GM12878 (cell line): ENCODE results near the gene SAGE1.

Experiments used
- POLR2A ChIP-seq: IDR thresholded peaks from 2 replicates; pipeline ENCODE4 v1.6.1; 2011; ENCODE audit warnings: low read depth, mild to moderate bottlenecking, low read length
- RAD51 ChIP-seq: fragments of 450-650 bp; IDR thresholded peaks from 2 replicates; pipeline ENCODE4 v1.6.1; 2016; ENCODE audit warnings: moderate library complexity, mild to moderate bottlenecking, inconsistent platforms
- RELA ChIP-seq: fragments of 450-650 bp; IDR thresholded peaks from 2 replicates; pipeline ENCODE4 v1.8.0; 2014; ENCODE audit warnings: borderline replicate concordance; ENCODE audit not compliant: partially characterized antibody
- SUZ12 ChIP-seq: fragments of 200-600 bp; sonication (generic); IDR thresholded peaks from one replicate; pipeline ENCODE4 v1.6.1; 2018; ENCODE audit warnings: antibody characterized with exemption, mild to moderate bottlenecking; ENCODE audit not compliant: unreplicated experiment
- ZBED1 ChIP-seq: IDR thresholded peaks from 2 replicates; pipeline ENCODE4 v1.6.1; 2016; ENCODE audit warnings: borderline replicate concordance
- TF ChIP-seq, protein P1 (sequence below), 3 experiments: IDR thresholded peaks in 2 of 3; conservative IDR thresholded peaks in 1 of 3; 2 replicates each; pipeline ENCODE4 v1.5.1; 2011; ENCODE audit warnings: low read depth in 3 of 3, low read length in 3 of 3, mild to moderate bottlenecking in 3 of 3, control low read depth in 2 of 3, moderate library complexity in 2 of 3, inconsistent platforms in 1 of 3, mixed read lengths in 1 of 3; ENCODE audit not compliant: control insufficient read depth in 2 of 3, insufficient read depth in 1 of 3; ENCODE audit errors: extremely low read depth in 1 of 3
- TF ChIP-seq, protein P2 (sequence below): IDR thresholded peaks from 2 replicates; pipeline ENCODE4 v1.6.1; 2012; ENCODE audit warnings: mild to moderate bottlenecking, low read depth, low read length
- TF ChIP-seq, protein P3 (sequence below): IDR thresholded peaks from 2 replicates; pipeline ENCODE4 v1.6.1; 2011; ENCODE audit warnings: borderline replicate concordance, low read depth, mild to moderate bottlenecking, moderate library complexity, low read length; ENCODE audit not compliant: insufficient read depth, poor library complexity, severe bottlenecking

DNA sequence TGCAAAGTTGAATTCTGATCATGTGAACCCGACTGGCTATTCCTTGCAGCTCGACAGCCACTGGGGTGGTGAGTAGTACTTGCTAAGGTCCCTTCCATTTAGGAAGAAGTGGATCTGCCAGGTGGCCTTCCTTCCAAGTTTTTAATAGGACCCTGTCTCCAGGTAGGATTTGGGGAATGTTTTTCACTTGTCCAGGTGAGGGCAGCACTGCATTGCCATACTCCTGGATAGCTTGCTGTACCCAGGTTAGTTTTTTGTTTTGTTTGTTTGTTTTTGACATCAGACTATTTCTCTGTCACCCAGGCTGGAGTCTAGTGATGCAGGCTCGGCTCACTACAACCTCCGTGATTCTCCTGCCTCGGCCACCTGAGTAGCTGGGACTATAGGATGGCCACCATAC lies 29.8 kb downstream of the SAGE1 start:
- TF ChIP-seq RAD51 (no peak), RELA (no peak), ZBED1 (no peak), POLR2A (no peak), SUZ12 (no peak)
- TF ChIP-seq, protein P1, sequence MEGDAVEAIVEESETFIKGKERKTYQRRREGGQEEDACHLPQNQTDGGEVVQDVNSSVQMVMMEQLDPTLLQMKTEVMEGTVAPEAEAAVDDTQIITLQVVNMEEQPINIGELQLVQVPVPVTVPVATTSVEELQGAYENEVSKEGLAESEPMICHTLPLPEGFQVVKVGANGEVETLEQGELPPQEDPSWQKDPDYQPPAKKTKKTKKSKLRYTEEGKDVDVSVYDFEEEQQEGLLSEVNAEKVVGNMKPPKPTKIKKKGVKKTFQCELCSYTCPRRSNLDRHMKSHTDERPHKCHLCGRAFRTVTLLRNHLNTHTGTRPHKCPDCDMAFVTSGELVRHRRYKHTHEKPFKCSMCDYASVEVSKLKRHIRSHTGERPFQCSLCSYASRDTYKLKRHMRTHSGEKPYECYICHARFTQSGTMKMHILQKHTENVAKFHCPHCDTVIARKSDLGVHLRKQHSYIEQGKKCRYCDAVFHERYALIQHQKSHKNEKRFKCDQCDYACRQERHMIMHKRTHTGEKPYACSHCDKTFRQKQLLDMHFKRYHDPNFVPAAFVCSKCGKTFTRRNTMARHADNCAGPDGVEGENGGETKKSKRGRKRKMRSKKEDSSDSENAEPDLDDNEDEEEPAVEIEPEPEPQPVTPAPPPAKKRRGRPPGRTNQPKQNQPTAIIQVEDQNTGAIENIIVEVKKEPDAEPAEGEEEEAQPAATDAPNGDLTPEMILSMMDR (IDR thresholded peaks at IDR 0.05 in 2 of 3, conservative IDR thresholded peaks at IDR 0.05 in 1 of 3; ENCODE audit: control insufficient read depth in 2 of 3, extremely low read depth in 1 of 3, insufficient read depth in 1 of 3, low read depth in 3 of 3, low read length in 3 of 3), result peak in 2 of 3 experiments; percentile 15 to 20; a peak in 1 of 6 replicates
- TF ChIP-seq, protein P2, sequence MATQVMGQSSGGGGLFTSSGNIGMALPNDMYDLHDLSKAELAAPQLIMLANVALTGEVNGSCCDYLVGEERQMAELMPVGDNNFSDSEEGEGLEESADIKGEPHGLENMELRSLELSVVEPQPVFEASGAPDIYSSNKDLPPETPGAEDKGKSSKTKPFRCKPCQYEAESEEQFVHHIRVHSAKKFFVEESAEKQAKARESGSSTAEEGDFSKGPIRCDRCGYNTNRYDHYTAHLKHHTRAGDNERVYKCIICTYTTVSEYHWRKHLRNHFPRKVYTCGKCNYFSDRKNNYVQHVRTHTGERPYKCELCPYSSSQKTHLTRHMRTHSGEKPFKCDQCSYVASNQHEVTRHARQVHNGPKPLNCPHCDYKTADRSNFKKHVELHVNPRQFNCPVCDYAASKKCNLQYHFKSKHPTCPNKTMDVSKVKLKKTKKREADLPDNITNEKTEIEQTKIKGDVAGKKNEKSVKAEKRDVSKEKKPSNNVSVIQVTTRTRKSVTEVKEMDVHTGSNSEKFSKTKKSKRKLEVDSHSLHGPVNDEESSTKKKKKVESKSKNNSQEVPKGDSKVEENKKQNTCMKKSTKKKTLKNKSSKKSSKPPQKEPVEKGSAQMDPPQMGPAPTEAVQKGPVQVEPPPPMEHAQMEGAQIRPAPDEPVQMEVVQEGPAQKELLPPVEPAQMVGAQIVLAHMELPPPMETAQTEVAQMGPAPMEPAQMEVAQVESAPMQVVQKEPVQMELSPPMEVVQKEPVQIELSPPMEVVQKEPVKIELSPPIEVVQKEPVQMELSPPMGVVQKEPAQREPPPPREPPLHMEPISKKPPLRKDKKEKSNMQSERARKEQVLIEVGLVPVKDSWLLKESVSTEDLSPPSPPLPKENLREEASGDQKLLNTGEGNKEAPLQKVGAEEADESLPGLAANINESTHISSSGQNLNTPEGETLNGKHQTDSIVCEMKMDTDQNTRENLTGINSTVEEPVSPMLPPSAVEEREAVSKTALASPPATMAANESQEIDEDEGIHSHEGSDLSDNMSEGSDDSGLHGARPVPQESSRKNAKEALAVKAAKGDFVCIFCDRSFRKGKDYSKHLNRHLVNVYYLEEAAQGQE, result no peak
- TF ChIP-seq, protein P3, sequence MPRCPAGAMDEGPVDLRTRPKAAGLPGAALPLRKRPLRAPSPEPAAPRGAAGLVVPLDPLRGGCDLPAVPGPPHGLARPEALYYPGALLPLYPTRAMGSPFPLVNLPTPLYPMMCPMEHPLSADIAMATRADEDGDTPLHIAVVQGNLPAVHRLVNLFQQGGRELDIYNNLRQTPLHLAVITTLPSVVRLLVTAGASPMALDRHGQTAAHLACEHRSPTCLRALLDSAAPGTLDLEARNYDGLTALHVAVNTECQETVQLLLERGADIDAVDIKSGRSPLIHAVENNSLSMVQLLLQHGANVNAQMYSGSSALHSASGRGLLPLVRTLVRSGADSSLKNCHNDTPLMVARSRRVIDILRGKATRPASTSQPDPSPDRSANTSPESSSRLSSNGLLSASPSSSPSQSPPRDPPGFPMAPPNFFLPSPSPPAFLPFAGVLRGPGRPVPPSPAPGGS, result no peak
